Measurements from ENCODE around the gene WNT7B.

DNA sequence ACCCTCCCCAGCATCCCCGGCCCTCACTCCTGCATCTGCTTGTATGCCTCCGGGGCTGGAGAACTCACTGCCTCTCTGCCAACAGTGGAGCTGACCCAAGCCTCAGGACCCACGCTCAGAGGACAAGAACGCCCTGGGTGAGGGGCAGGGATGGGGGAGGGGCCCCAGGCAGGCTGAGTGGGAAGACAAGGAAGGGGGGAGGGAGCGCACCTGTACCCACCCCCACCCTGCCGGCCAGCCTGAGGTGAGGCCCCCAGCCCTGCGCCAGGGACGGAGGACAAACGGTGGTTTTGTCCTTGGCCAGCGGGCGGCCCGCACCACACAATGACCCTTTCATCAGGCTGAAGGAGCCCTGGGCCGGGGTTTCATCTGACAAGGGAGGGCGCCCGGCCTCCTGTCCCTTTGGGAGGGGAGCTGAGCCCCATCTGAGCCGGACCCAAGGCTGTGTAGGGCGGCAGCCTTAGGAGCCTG is 10.0 kb downstream of the WNT7B start:
- TF ChIP-seq, protein P1, sequence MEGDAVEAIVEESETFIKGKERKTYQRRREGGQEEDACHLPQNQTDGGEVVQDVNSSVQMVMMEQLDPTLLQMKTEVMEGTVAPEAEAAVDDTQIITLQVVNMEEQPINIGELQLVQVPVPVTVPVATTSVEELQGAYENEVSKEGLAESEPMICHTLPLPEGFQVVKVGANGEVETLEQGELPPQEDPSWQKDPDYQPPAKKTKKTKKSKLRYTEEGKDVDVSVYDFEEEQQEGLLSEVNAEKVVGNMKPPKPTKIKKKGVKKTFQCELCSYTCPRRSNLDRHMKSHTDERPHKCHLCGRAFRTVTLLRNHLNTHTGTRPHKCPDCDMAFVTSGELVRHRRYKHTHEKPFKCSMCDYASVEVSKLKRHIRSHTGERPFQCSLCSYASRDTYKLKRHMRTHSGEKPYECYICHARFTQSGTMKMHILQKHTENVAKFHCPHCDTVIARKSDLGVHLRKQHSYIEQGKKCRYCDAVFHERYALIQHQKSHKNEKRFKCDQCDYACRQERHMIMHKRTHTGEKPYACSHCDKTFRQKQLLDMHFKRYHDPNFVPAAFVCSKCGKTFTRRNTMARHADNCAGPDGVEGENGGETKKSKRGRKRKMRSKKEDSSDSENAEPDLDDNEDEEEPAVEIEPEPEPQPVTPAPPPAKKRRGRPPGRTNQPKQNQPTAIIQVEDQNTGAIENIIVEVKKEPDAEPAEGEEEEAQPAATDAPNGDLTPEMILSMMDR (IDR thresholded peaks at IDR 0.05) = no peak
- TF ChIP-seq POLR2A (IDR thresholded peaks at IDR 0.05) = no peak

Measured in stomach (tissue), 4 donors.